ENCODE results near the gene LAMP2. TPM values are rescaled to one million over a fixed set of nuclear protein-coding genes. Genes with fewer than 3 reads are reported as not detected.

Gene LAMP2
- total RNA-seq, 2 donors from 2014 or later: 25.6 to 58.6 TPM

DNA sequence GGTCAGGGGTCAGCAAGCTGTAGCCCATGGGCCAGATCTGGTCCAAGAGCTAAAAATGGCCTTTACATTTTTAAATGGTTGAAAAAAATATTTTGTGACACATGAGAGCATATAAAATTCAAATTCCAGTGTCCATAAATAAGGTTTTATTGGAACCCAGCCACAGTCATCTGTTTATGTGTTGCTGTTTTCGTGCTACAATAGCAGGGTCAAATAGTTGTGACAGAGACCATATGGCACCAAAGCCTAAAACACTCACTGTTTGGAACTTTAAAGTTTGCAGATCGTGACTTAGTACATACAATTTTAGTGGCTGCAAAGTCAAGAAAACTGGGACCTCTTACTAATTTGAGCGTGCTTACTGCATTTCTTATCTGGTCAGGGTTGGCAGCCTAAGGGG is 29.2 kb downstream of the LAMP2 start:
- Mint-ChIP-seq H3K36me3 (no peaks in the 10 kb centered on the region), H3K27ac (no peak overlapping the region), H3K9me3 (no peaks in the 10 kb centered on the region), H3K4me1 (ENCODE audit: low read depth in 2 of 2) (no peaks in the 10 kb centered on the region), H3K4me3 (no peak overlapping the region), H3K27me3 (peaks cover 0 to 2% of the 10 kb centered on the region in 2 donors)
- no peak for DNase-seq (ENCODE audit: low spot score)
- ATAC-seq: no peak

GRCh38 chrX:120429776-120430540 is 39.1 kb downstream of the LAMP2 start:
- Mint-ChIP-seq H3K4me1 (ENCODE audit: low read depth in 2 of 2) (peaks cover 0 to 9% of the 10 kb centered on the region in 2 donors), H3K4me3 (no peak overlapping the region), H3K27me3 (peaks cover 0 to 6% of the 10 kb centered on the region in 2 donors), H3K27ac (no peak overlapping the region), H3K9me3 (no peaks in the 10 kb centered on the region), H3K36me3 (no peaks in the 10 kb centered on the region)
- no peak for DNase-seq (ENCODE audit: low spot score)
- peak in 1 of 2 donors; percentile 66 for ATAC-seq

GRCh38 chrX:120428309-120428708 is 40.8 kb downstream of the LAMP2 start:
- H3K36me3 Mint-ChIP-seq: no peaks in the 10 kb centered on the region
- H3K9me3 Mint-ChIP-seq: no peaks in the 10 kb centered on the region
- no peak overlapping the region for H3K4me3 Mint-ChIP-seq
- no peak overlapping the region for H3K27ac Mint-ChIP-seq
- peaks cover 0 to 9% of the 10 kb centered on the region in 2 donors for H3K4me1 Mint-ChIP-seq (ENCODE audit: low read depth in 2 of 2)
- DNase-seq (ENCODE audit: low spot score): no peak
- ATAC-seq: no peak
- peaks cover 0 to 8% of the 10 kb centered on the region in 2 donors for H3K27me3 Mint-ChIP-seq

GRCh38 chrX:120426599-120426998 is 42.5 kb downstream of the LAMP2 start:
- Mint-ChIP-seq H3K27ac (no peak overlapping the region), H3K4me3 (no peak overlapping the region), H3K4me1 (ENCODE audit: low read depth in 2 of 2) (peaks cover 0 to 9% of the 10 kb centered on the region in 2 donors), H3K9me3 (no peaks in the 10 kb centered on the region), H3K27me3 (peaks cover 0 to 2% of the 10 kb centered on the region in 2 donors), H3K36me3 (no peaks in the 10 kb centered on the region)
- ATAC-seq (no peak), DNase-seq (ENCODE audit: low spot score) (no peak)

- DNase-seq (ENCODE audit: low spot score) (no peak), ATAC-seq (no peak)
- Mint-ChIP-seq H3K4me1 (ENCODE audit: low read depth in 2 of 2) (no peaks in the 10 kb centered on the region), H3K4me3 (no peak overlapping the region), H3K27me3 (peaks cover 0 to 2% of the 10 kb centered on the region in 2 donors), H3K27ac (no peak overlapping the region), H3K36me3 (no peaks in the 10 kb centered on the region), H3K9me3 (no peaks in the 10 kb centered on the region)
Observed at GRCh38 chrX:120419463-120419862, 49.6 kb downstream of the LAMP2 start.

DNA sequence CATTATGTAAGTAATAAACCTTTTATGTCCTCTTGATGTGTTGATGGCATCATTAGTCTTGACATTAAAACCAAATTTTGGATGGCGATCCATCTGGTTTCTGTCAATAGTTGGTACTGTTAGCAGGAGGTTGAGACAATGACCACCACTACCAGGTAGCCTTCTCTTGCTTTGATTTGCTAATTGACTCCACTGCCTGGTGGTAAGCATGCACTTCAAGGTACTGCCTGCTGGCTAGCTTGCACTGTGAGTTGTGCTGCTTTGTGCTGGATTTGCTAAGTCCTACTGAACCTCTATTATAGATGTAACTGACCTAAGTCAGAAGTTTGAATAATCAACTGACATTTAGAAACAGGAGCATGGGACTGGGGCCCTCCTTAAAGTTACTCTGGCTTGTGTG is 60.9 kb downstream of the LAMP2 start:
- H3K9me3 Mint-ChIP-seq: no peaks in the 10 kb centered on the region
- DNase-seq (ENCODE audit: low spot score) (no peak), ATAC-seq (no peak)
- H3K27me3 Mint-ChIP-seq: peaks cover 14 to 19% of the 10 kb centered on the region in 2 donors
- H3K36me3 Mint-ChIP-seq: peaks cover 5% of the 10 kb centered on the region
- H3K27ac Mint-ChIP-seq: no peak overlapping the region
- no peaks in the 10 kb centered on the region for H3K4me1 Mint-ChIP-seq (ENCODE audit: low read depth in 2 of 2)
- H3K4me3 Mint-ChIP-seq: no peak overlapping the region

DNA sequence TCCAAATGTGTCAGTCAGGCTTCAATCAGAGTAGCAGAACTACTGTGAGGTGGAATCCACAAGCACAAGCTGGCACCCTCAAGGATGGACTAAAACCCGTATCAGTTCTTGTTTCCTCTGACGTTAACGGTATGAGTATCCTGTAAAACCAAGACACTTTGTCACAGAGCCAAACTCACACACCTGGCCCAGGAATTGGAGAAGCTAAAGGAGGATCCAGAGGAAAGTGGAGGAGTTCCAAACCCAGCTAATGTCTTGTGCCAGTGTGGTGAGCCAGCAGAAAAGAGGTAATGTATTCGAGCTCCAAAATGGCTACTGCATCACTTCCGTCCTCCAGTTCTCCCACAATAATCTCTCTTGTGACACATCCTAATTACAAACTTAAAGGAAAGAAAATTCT is 62.5 kb downstream of the LAMP2 start:
- Mint-ChIP-seq H3K36me3 (peaks cover 5% of the 10 kb centered on the region), H3K27me3 (peaks cover 14 to 18% of the 10 kb centered on the region in 2 donors), H3K27ac (no peak overlapping the region), H3K4me1 (ENCODE audit: low read depth in 2 of 2) (no peaks in the 10 kb centered on the region), H3K4me3 (no peak overlapping the region), H3K9me3 (no peaks in the 10 kb centered on the region)
- DNase-seq (ENCODE audit: low spot score): no peak
- ATAC-seq: no peak

GRCh38 chrX:120402369-120402768 is 66.7 kb downstream of the LAMP2 start:
- Mint-ChIP-seq H3K4me1 (ENCODE audit: low read depth in 2 of 2) (no peaks in the 10 kb centered on the region), H3K36me3 (no peaks in the 10 kb centered on the region), H3K4me3 (no peak overlapping the region), H3K27me3 (peaks cover 17 to 28% of the 10 kb centered on the region in 2 donors), H3K27ac (no peak overlapping the region), H3K9me3 (no peaks in the 10 kb centered on the region)
- DNase-seq (ENCODE audit: low spot score): no peak
- peak in 1 of 2 donors; percentile 43 for ATAC-seq

GRCh38 chrX:120401301-120401700 is 67.8 kb downstream of the LAMP2 start:
- Mint-ChIP-seq H3K27me3 (peaks cover 14 to 21% of the 10 kb centered on the region in 2 donors), H3K27ac (no peak overlapping the region), H3K4me3 (no peak overlapping the region), H3K36me3 (no peaks in the 10 kb centered on the region), H3K4me1 (ENCODE audit: low read depth in 2 of 2) (no peaks in the 10 kb centered on the region), H3K9me3 (no peaks in the 10 kb centered on the region)
- DNase-seq (ENCODE audit: low spot score) (no peak), ATAC-seq (no peak)

- H3K4me1 Mint-ChIP-seq (ENCODE audit: low read depth in 2 of 2): no peaks in the 10 kb centered on the region
- no peak for DNase-seq (ENCODE audit: low spot score)
- H3K4me3 Mint-ChIP-seq: no peak overlapping the region
- H3K27ac Mint-ChIP-seq: no peak overlapping the region
- peaks cover 9 to 12% of the 10 kb centered on the region in 2 donors for H3K27me3 Mint-ChIP-seq
- no peaks in the 10 kb centered on the region for H3K36me3 Mint-ChIP-seq
- H3K9me3 Mint-ChIP-seq: no peaks in the 10 kb centered on the region
- ATAC-seq: no peak
Observed at GRCh38 chrX:120380699-120381098, 88.4 kb downstream of the LAMP2 start.

DNA sequence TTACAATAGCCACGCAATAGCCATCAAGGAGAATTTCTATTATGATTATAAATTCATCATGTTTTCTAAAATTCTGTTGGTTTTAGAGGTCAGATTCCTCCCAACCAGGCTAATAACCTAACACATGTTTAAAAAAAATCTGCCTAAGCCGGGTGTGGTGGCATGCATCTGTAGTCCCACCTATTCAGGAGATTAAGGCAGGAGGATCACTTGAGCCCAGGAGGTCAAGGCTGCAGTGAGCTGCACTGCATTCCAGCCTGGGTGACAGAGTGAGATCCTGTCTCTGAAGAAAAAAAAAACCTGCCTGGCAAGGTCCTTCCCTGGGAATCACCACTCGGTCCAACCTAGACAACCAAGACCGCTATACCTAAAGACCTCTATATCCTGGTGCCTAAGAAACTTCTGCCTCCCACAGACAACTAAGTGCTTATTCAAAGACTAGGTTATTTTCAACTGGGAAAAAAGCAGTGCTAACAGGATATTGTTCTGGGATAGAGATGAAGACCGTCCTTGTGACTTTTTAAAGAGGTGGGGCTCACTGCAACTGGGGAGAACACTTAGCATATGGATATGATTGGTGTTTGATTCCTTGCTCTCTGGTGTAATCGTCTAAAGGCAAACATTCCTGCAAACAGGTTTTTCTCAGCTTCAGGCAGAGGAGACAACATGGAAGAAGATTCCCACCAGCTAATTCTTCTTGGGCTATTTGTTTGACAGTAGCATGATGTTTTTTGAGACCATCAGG is 89.0 kb downstream of the LAMP2 start:
- Mint-ChIP-seq H3K9me3 (no peaks in the 10 kb centered on the region), H3K4me1 (ENCODE audit: low read depth in 2 of 2) (no peaks in the 10 kb centered on the region), H3K27ac (no peak overlapping the region), H3K27me3 (peaks cover 9 to 12% of the 10 kb centered on the region in 2 donors), H3K4me3 (no peak overlapping the region), H3K36me3 (no peaks in the 10 kb centered on the region)
- DNase-seq (ENCODE audit: low spot score) (no peak), ATAC-seq (no peak)

- Mint-ChIP-seq H3K27me3 (peaks cover 9 to 17% of the 10 kb centered on the region in 2 donors), H3K36me3 (no peaks in the 10 kb centered on the region), H3K9me3 (no peaks in the 10 kb centered on the region), H3K4me1 (ENCODE audit: low read depth in 2 of 2) (no peaks in the 10 kb centered on the region), H3K27ac (no peak overlapping the region), H3K4me3 (no peak overlapping the region)
- no peak for ATAC-seq
- no peak for DNase-seq (ENCODE audit: low spot score)
Observed at GRCh38 chrX:120378570-120378969, 90.5 kb downstream of the LAMP2 start.

All from natural killer cell treated with Interleukin-12 subunit alpha and Interleukin-12 subunit beta and Interleukin-15 and Interleukin-18, amount 100 ng/mL, for 72 hours (primary cell).